Measurements from ENCODE around the gene MKRN3.

DNA sequence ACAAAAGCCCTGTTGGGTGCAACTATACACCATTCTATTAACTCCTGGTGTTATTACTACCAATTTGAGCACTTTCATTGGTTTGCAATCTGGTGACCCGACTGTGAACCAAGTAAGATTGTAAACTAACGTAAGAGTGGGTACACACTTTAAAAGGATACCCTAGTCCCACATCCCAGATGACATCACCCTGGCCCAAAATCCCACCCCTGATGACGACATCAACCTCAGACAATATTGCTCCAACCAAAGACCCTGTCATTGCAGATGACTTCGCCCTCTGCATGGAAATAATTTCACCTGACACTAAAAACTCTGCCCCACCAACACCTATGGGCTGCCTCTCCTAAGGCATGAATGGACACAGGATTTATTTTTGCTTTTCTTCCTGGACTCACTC lies 25.6 kb upstream of the MKRN3 start:
- TF ChIP-seq POLR2A (IDR thresholded peaks at IDR 0.05; ENCODE audit: low read depth, low read length) (no peak), EZH2 (IDR thresholded peaks at IDR 0.05; ENCODE audit: borderline replicate concordance, low read depth, low read length, severe bottlenecking) (no peak), POLR2AphosphoS5 (IDR thresholded peaks at IDR 0.05; ENCODE audit: insufficient read depth, low read depth, low read length) (no peak)
- TF ChIP-seq, protein P1, sequence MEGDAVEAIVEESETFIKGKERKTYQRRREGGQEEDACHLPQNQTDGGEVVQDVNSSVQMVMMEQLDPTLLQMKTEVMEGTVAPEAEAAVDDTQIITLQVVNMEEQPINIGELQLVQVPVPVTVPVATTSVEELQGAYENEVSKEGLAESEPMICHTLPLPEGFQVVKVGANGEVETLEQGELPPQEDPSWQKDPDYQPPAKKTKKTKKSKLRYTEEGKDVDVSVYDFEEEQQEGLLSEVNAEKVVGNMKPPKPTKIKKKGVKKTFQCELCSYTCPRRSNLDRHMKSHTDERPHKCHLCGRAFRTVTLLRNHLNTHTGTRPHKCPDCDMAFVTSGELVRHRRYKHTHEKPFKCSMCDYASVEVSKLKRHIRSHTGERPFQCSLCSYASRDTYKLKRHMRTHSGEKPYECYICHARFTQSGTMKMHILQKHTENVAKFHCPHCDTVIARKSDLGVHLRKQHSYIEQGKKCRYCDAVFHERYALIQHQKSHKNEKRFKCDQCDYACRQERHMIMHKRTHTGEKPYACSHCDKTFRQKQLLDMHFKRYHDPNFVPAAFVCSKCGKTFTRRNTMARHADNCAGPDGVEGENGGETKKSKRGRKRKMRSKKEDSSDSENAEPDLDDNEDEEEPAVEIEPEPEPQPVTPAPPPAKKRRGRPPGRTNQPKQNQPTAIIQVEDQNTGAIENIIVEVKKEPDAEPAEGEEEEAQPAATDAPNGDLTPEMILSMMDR (IDR thresholded peaks at IDR 0.05; ENCODE audit: extremely low read depth in 1 of 2, insufficient read depth in 1 of 2, low read depth in 1 of 2, low read length in 2 of 2): no peak

Data from endothelial cell of umbilical vein (primary cell).